ENCODE results near the gene KCNIP1.

GRCh38 chr5:170771496-170771895, 267.7 kb downstream of the KCNIP1 start:
- TF ChIP-seq POLR2AphosphoS5 (IDR thresholded peaks at IDR 0.05) (no peak), EP300 (IDR thresholded peaks at IDR 0.05) (no peak), POLR2A (IDR thresholded peaks at IDR 0.05) (no peak), CTCF (IDR thresholded peaks at IDR 0.05) (no peak)

Measured in stomach (tissue), 4 donors.